Keratinocyte (primary cell): ENCODE data around the gene INTS3. TPM values are rescaled to one million over a fixed set of nuclear protein-coding genes. Genes with fewer than 3 reads are reported as not detected.

Experiments used
- DNase-seq: peaks from one replicate; pipeline ENCODE4 v3.0.0-alpha.2; 2011; ENCODE audit warnings: low read depth, missing footprints, low spot score
- FAIRE-seq: peaks from 2 replicates; lab custom pipeline; 2011; peaks lifted over from hg19 to GRCh38; lab: Jason Lieb, UNC
- H2AFZ ChIP-seq: 2 replicates; pipeline ENCODE4 v1.6.0; 2012; ENCODE audit warnings: low read length, control low read depth, inconsistent platforms; ENCODE audit not compliant: control insufficient read depth
- H3K27ac ChIP-seq: 2 replicates; pipeline ENCODE4 v1.5.1; 2011; ENCODE audit warnings: low read length; ENCODE audit not compliant: control insufficient read depth, insufficient read depth
- H3K27me3 ChIP-seq: 3 replicates; pipeline ENCODE4 v1.6.0; 2011; ENCODE audit warnings: low read length; ENCODE audit not compliant: control insufficient read depth, insufficient read depth; ENCODE audit errors: extremely low read depth
- H3K36me3 ChIP-seq, 2 experiments: 2 replicates in 1 of 2; 3 replicates in 1 of 2; pipeline ENCODE4 v1.5.1; 2011; ENCODE audit warnings: low read length in 2 of 2, mild to moderate bottlenecking in 1 of 2; ENCODE audit not compliant: control insufficient read depth in 2 of 2, insufficient read depth in 2 of 2; ENCODE audit errors: extremely low read depth in 1 of 2
- H3K4me1 ChIP-seq: 3 replicates; pipeline ENCODE4 v1.5.1; 2011; ENCODE audit warnings: low read length; ENCODE audit not compliant: control insufficient read depth, insufficient read depth; ENCODE audit errors: extremely low read depth
- H3K4me2 ChIP-seq: 3 replicates; pipeline ENCODE4 v1.6.0; 2011; ENCODE audit warnings: low read depth, low read length; ENCODE audit not compliant: control insufficient read depth, insufficient read depth; ENCODE audit errors: extremely low read depth
- H3K4me3 ChIP-seq, 3 experiments: fragments of 200-600 bp in 1 of 3; sonication (generic) in 1 of 3; 2 replicates in 2 of 3; 3 replicates in 1 of 3; pipeline ENCODE4 v1.5.1; 2011 to 2016; ENCODE audit warnings: low read length in 3 of 3, mild to moderate bottlenecking in 3 of 3, control low read depth in 2 of 3, inconsistent platforms in 1 of 3, low read depth in 1 of 3, mixed read lengths in 1 of 3, mixed run types in 1 of 3, moderate library complexity in 1 of 3; ENCODE audit not compliant: control insufficient read depth in 2 of 3, insufficient read depth in 2 of 3; ENCODE audit errors: extremely low read depth in 1 of 3
- H3K79me2 ChIP-seq: 2 replicates; pipeline ENCODE4 v1.6.0; 2012; ENCODE audit warnings: low read length; ENCODE audit not compliant: control insufficient read depth, insufficient read depth
- H3K9ac ChIP-seq: 3 replicates; pipeline ENCODE4 v1.6.0; 2011; ENCODE audit warnings: low read length; ENCODE audit not compliant: control insufficient read depth, insufficient read depth; ENCODE audit errors: extremely low read depth
- H3K9me1 ChIP-seq: 3 replicates; pipeline ENCODE4 v1.6.0; 2011; ENCODE audit warnings: low read length; ENCODE audit not compliant: control insufficient read depth, insufficient read depth; ENCODE audit errors: extremely low read depth
- H3K9me3 ChIP-seq: 2 replicates; pipeline ENCODE4 v1.5.1; 2012; ENCODE audit warnings: low read depth, low read length; ENCODE audit not compliant: control insufficient read depth
- H4K20me1 ChIP-seq: 3 replicates; pipeline ENCODE4 v1.6.0; 2011; ENCODE audit warnings: low read length; ENCODE audit not compliant: control insufficient read depth, insufficient read depth; ENCODE audit errors: extremely low read depth
- CTCF ChIP-seq, 3 experiments: IDR thresholded peaks in 1 of 3; conservative IDR thresholded peaks in 1 of 3; optimal IDR thresholded peaks in 1 of 3; 2 replicates in 2 of 3; 3 replicates in 1 of 3; pipeline versions ENCODE3 to v1.5.1; 2011; ENCODE audit warnings: low read length in 3 of 3, mild to moderate bottlenecking in 3 of 3, moderate library complexity in 2 of 3, control low read depth in 1 of 3, inconsistent platforms in 1 of 3; ENCODE audit not compliant: insufficient read depth in 2 of 3; ENCODE audit errors: extremely low read depth in 1 of 3
- EZH2 ChIP-seq: IDR thresholded peaks from one replicate; pipeline ENCODE4 v1.6.1; 2012; ENCODE audit warnings: inconsistent platforms, mild to moderate bottlenecking, low read length, moderate library complexity
- dilution Hi-C: fragments of 300-500 bp; cut with MboI; formaldehyde crosslinking; loops from one replicate; pipeline ENCODE4 v1.7.0; 2020; ENCODE audit warnings: low sequenced_read_pairs; ENCODE audit not compliant: extremely low pct_ligation_motif_present
- polyA plus RNA-seq, 5 experiments: library from polyadenylated mRNA; depleted of rRNA in 3 of 5; stranded (reverse) in 3 of 5; stranded (forward) in 1 of 5; unstranded in 1 of 5; fragments of >200 nt; gene quantifications; 1 replicate in 1 of 5; 2 replicates in 3 of 5; 3 replicates in 1 of 5; pipeline versions ENCODE4 v1.2.1 to v1.2.3, GENCODE V29; 2011 to 2012; ENCODE audit warnings: missing spikeins in 2 of 5, low read depth in 1 of 5, low replicate concordance in 1 of 5

Gene INTS3
- polyA plus RNA-seq, 1 donor (not counting 4 experiments of a cell fraction or from before 2014, with no cell fraction given) = 24.6 TPM

GRCh38 chr1:153783233-153784190 is 55.7 kb downstream of the INTS3 start:
- no peaks in the 10 kb centered on the region for H4K20me1 ChIP-seq
- TF ChIP-seq EZH2 = no peak
- TF ChIP-seq CTCF (optimal IDR thresholded peaks at IDR 0.05 in 1 of 3, IDR thresholded peaks at IDR 0.05 in 1 of 3, conservative IDR thresholded peaks at IDR 0.05 in 1 of 3; ENCODE audit: extremely low read depth in 1 of 3, insufficient read depth in 2 of 3, low read length in 3 of 3) = no peak
- H3K4me1 ChIP-seq = peaks cover 5% of the 10 kb centered on the region
- peak overlapping the region; percentile 87 for H3K9ac ChIP-seq
- no peak for DNase-seq
- FAIRE-seq = no peak
- H3K27me3 ChIP-seq = no peaks in the 10 kb centered on the region
- H3K9me3 ChIP-seq = no peaks in the 10 kb centered on the region
- peak overlapping the region; percentile 87 for H2AFZ ChIP-seq
- dilution Hi-C loops = no loop called here
- H3K79me2 ChIP-seq = no peaks in the 10 kb centered on the region
- H3K36me3 ChIP-seq = no peaks in the 10 kb centered on the region
- H3K4me2 ChIP-seq = peak overlapping the region; percentile 95
- H3K27ac ChIP-seq = peak overlapping the region; percentile 79
- no peaks in the 10 kb centered on the region for H3K9me1 ChIP-seq
- peak overlapping the region; percentile 50 to 87 (median 83) for H3K4me3 ChIP-seq

- Histone ChIP-seq H3K27me3 (peaks cover 5% of the 10 kb centered on the region), H3K4me3 (no peak overlapping the region), H3K4me1 (peaks cover 10% of the 10 kb centered on the region), H3K9me3 (no peaks in the 10 kb centered on the region), H3K9me1 (no peaks in the 10 kb centered on the region), H3K79me2 (no peaks in the 10 kb centered on the region), H3K36me3 (no peaks in the 10 kb centered on the region), H3K4me2 (no peak overlapping the region), H3K9ac (no peak overlapping the region), H3K27ac (no peak overlapping the region), H4K20me1 (no peaks in the 10 kb centered on the region), H2AFZ (no peak overlapping the region)
- dilution Hi-C loops = no loop called here
- FAIRE-seq (no peak), DNase-seq (no peak)
- no peak for TF ChIP-seq CTCF (optimal IDR thresholded peaks at IDR 0.05 in 1 of 3, IDR thresholded peaks at IDR 0.05 in 1 of 3, conservative IDR thresholded peaks at IDR 0.05 in 1 of 3; ENCODE audit: extremely low read depth in 1 of 3, insufficient read depth in 2 of 3, low read length in 3 of 3)
- no peak for TF ChIP-seq EZH2
Observed at GRCh38 chr1:153786038-153786790, 58.4 kb downstream of the INTS3 start.
